Measurements from ENCODE around the gene HBEGF. TPM values are rescaled to one million over a fixed set of nuclear protein-coding genes. Genes with fewer than 3 reads are reported as not detected.

HBEGF gene
- total and polyA plus RNA-seq, 12 donors, result 0.54 to 9.8 (median 5.0) TPM

- no peak overlapping the region for H3K27ac ChIP-seq
- peak in 1 of 7 donors; percentile 18 for DNase-seq
- H3K9me3 ChIP-seq (replicated peaks in 1 of 3), result no peaks in the 10 kb centered on the region
- WGBS, 4 donors, result 66 to 89% (median 75%) methylated on average over 1 of the region's 1 CpG
- intact Hi-C loops (cut with DNase I), result loop anchor here in 1 of 2 donors (10.0 kb wide), 1 partner anchor 143 kb away; no protein-coding TSS in a partner anchor
- H3K36me3 ChIP-seq (replicated peaks in 1 of 2), result no peaks in the 10 kb centered on the region
- no peak overlapping the region for H3K4me3 ChIP-seq
- H3K4me1 ChIP-seq (replicated peaks in 1 of 2), result no peaks in the 10 kb centered on the region
- H3K27me3 ChIP-seq, result no peaks in the 10 kb centered on the region
- TF ChIP-seq CTCF (IDR thresholded peaks at IDR 0.05) (no peak), POLR2A (IDR thresholded peaks at IDR 0.05) (no peak)
Observed at GRCh38 chr5:140391312-140391711, 44.9 kb upstream of the HBEGF start.

GRCh38 chr5:140388052-140388451, 41.6 kb upstream of the HBEGF start:
- no peak overlapping the region for H3K4me3 ChIP-seq
- H3K27me3 ChIP-seq, result no peaks in the 10 kb centered on the region
- intact Hi-C loops (cut with DNase I), result no loop called here
- peak in 1 of 7 donors; percentile 10 for DNase-seq
- H3K27ac ChIP-seq, result no peak overlapping the region
- H3K4me1 ChIP-seq (replicated peaks in 1 of 2), result no peaks in the 10 kb centered on the region
- 80 to 87% (median 83%) methylated on average over 2 of the region's 2 CpGs for WGBS, 4 donors
- H3K36me3 ChIP-seq (replicated peaks in 1 of 2), result no peaks in the 10 kb centered on the region
- no peaks in the 10 kb centered on the region for H3K9me3 ChIP-seq (replicated peaks in 1 of 3)
- TF ChIP-seq POLR2A (IDR thresholded peaks at IDR 0.05) (no peak), CTCF (IDR thresholded peaks at IDR 0.05) (no peak)

DNA sequence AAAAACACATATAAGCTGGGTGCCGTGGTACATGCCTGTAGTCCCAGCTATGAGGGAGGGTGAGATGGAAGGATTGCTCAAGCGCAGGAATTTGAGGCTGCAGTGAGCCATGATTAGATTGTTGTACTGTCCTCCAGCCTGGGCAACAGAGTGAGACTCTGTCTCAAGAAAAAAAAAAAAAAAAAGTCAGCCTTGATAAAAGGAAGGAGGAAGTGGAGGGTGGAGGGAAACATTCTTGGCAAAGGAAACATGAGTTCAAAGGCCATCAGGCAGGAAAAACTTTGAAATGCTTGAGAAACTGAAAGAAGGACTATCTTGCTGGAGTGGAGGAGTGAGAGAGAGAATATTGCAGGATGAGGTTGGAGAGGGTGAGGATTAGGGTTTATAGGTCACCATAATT, 36.9 kb upstream of the HBEGF start:
- intact Hi-C loops (cut with DNase I), result no loop called here
- no peak for TF ChIP-seq POLR2A (IDR thresholded peaks at IDR 0.05)
- Histone ChIP-seq H3K4me3 (no peak overlapping the region), H3K27ac (no peak overlapping the region), H3K9me3 (replicated peaks in 1 of 3) (no peaks in the 10 kb centered on the region), H3K27me3 (no peaks in the 10 kb centered on the region), H3K36me3 (replicated peaks in 1 of 2) (no peaks in the 10 kb centered on the region), H3K4me1 (replicated peaks in 1 of 2) (no peaks in the 10 kb centered on the region)
- peak in 1 of 7 donors; percentile 17 for DNase-seq
- WGBS, 4 donors, result 75 to 84% (median 80%) methylated on average over 2 of the region's 2 CpGs

DNA sequence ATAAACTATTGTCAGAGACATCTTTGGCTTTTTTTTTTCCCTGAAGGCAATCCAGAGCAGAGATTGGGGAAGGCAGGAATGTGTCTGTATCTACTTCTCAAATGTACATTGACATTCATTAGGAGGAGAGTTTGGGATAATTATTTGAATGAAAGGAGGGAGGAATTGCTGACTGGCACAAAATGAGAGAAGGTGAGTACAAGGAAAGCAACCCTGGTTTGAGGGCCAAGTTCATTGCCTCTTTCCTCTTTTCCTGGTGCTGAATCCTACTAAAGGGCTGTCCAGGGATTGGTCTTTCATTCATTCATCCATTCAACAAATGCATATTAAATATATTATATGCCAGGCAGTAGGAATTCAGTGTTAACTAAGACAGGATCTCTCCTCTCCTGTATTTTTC, 36.5 kb upstream of the HBEGF start:
- TF ChIP-seq POLR2A (IDR thresholded peaks at IDR 0.05), result no peak
- no peak for TF ChIP-seq CTCF (IDR thresholded peaks at IDR 0.05)
- intact Hi-C loops (cut with DNase I), result no loop called here

DNA sequence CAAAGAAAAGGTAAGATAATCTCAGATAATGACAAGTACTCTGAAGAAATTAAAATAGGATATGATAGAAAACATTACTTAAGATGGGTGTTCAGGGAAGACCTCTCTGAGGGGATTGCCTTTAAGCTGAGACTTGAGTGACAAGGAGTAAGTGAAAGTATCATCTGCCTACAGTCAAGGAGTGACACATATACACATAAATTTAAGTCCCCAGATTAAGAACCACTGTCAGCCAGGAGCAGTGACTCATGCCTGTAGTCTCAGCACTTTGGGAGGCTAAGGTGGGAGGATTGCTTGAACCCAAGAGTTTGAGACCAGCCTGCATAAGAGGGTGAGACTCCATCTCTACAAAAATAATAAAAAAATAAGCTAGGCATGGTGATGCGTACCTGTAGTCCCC, 35.6 kb upstream of the HBEGF start:
- intact Hi-C loops (cut with DNase I), result no loop called here
- no peak overlapping the region for H3K27ac ChIP-seq
- DNase-seq, result no peak

More for the DNA sequence above, 36.5 kb upstream of the HBEGF start:
- H3K27me3 ChIP-seq, result no peaks in the 10 kb centered on the region
- DNase-seq, result no peak
- no peaks in the 10 kb centered on the region for H3K4me1 ChIP-seq (replicated peaks in 1 of 2)
- no peak overlapping the region for H3K27ac ChIP-seq
- H3K9me3 ChIP-seq (replicated peaks in 1 of 3), result no peaks in the 10 kb centered on the region
- no peak overlapping the region for H3K4me3 ChIP-seq
- no peaks in the 10 kb centered on the region for H3K36me3 ChIP-seq (replicated peaks in 1 of 2)

More for the DNA sequence above, 35.6 kb upstream of the HBEGF start:
- no peaks in the 10 kb centered on the region for H3K9me3 ChIP-seq (replicated peaks in 1 of 3)
- H3K36me3 ChIP-seq (replicated peaks in 1 of 2), result no peaks in the 10 kb centered on the region
- TF ChIP-seq POLR2A (IDR thresholded peaks at IDR 0.05) (no peak), CTCF (IDR thresholded peaks at IDR 0.05) (no peak)
- no peaks in the 10 kb centered on the region for H3K4me1 ChIP-seq (replicated peaks in 1 of 2)
- H3K27me3 ChIP-seq, result no peaks in the 10 kb centered on the region
- WGBS, 4 donors, result 89 to 96% (median 94%) methylated on average over 1 of the region's 1 CpG
- H3K4me3 ChIP-seq, result no peak overlapping the region
